ENCODE data around the gene STARD3. TPM values are rescaled to one million over a fixed set of nuclear protein-coding genes. Genes with fewer than 3 reads are reported as not detected.

STARD3 gene
- total and polyA plus RNA-seq, 2 of the 13 experiments (the other 11 are each of a cell fraction or from before 2014, with no cell fraction given) = 34.6 to 100 TPM

DNA sequence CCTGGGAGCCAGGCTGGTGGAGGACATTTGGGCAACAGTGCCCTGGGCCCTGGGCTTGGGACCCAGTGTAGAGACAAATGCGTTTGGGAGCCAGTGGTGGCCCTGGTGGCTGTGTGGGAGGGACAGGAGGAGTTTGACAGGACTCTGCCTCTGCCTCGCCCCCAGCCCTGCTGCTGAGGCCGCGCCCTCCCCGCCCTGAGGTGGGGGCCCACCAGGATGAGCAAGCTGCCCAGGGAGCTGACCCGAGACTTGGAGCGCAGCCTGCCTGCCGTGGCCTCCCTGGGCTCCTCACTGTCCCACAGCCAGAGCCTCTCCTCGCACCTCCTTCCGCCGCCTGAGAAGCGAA lies 16.3 kb downstream of the STARD3 start (continued):
- no peak for TF ChIP-seq ZNF460 (CRISPR knock-in tag; IDR thresholded peaks at IDR 0.05; ENCODE audit: borderline replicate concordance)
- no peak for TF ChIP-seq SSRP1 (CRISPR knock-in tag; IDR thresholded peaks at IDR 0.05)
- TF ChIP-seq KLF11 (CRISPR knock-in tag; IDR thresholded peaks at IDR 0.05) = no peak
- 0 out of 2 replicates have a peak, but pooled peaks have one; percentile 19 for TF ChIP-seq AFF4 (CRISPR knock-in tag; IDR thresholded peaks at IDR 0.05)
- no peak for TF ChIP-seq PTBP1 (IDR thresholded peaks at IDR 0.05; ENCODE audit: low read depth, low read length, poor library complexity, severe bottlenecking)
- TF ChIP-seq ZFP91 (CRISPR knock-in tag; IDR thresholded peaks at IDR 0.05; ENCODE audit: borderline replicate concordance) = 0 out of 2 replicates have a peak, but pooled peaks have one; percentile 34
- TF ChIP-seq DMAP1 (CRISPR knock-in tag; IDR thresholded peaks at IDR 0.05) = 0 out of 2 replicates have a peak, but pooled peaks have one; percentile 43
- TF ChIP-seq ARNT2 (CRISPR knock-in tag; IDR thresholded peaks at IDR 0.05; ENCODE audit: low read depth) = no peak
- TF ChIP-seq POLR2A (IDR thresholded peaks at IDR 0.05; ENCODE audit: insufficient read depth in 1 of 2, low read depth in 2 of 2, low read length in 2 of 2) = no peak
- 0 out of 2 replicates have a peak, but pooled peaks have one; percentile 26 for TF ChIP-seq MXD1 (CRISPR knock-in tag; IDR thresholded peaks at IDR 0.05)
- TF ChIP-seq MIER2 (CRISPR knock-in tag; IDR thresholded peaks at IDR 0.05) = no peak
- 0 out of 2 replicates have a peak, but pooled peaks have one; percentile 39 for TF ChIP-seq TOPORS (CRISPR knock-in tag; IDR thresholded peaks at IDR 0.05)

All from HepG2 (cell line).